ENCODE results near the gene SEC24B.
"Not testable (repeated sequence)": the region's sequence is repeated elsewhere in the genome, so short reads cannot be mapped to it uniquely, and the experiment has no call there.

The SEC24B gene

GRCh38 chr4:109511414-109511813, 77.8 kb downstream of the SEC24B start:
- no peak for DNase-seq

GRCh38 chr4:109513368-109513767, 79.8 kb downstream of the SEC24B start:
- not testable (repeated sequence) for DNase-seq

GRCh38 chr4:109532182-109532581, 98.6 kb downstream of the SEC24B start:
- no peak for DNase-seq

GRCh38 chr4:109545401-109545800, 111.8 kb downstream of the SEC24B start:
- DNase-seq: no peak

- DNase-seq: no peak
These were observed 113.8 kb downstream of the SEC24B start for GRCh38 chr4:109547394-109547793.

GRCh38 chr4:109548655-109549054, 115.0 kb downstream of the SEC24B start:
- DNase-seq: no peak

- no peak for DNase-seq
These were observed 118.6 kb downstream of the SEC24B start for GRCh38 chr4:109552237-109552636.

GRCh38 chr4:109553130-109553529, 119.5 kb downstream of the SEC24B start:
- DNase-seq: no peak

GRCh38 chr4:109554971-109555370, 121.4 kb downstream of the SEC24B start:
- DNase-seq: no peak

GRCh38 chr4:109557433-109557832, 123.8 kb downstream of the SEC24B start:
- DNase-seq: no peak

- not testable (repeated sequence) for DNase-seq
These were observed 124.5 kb downstream of the SEC24B start for GRCh38 chr4:109558095-109558494.

GRCh38 chr4:109559625-109559982, 126.0 kb downstream of the SEC24B start:
- no peak for DNase-seq

- DNase-seq: peak; percentile 64
These were observed 126.5 kb downstream of the SEC24B start, which contains the start of gene MCUB for GRCh38 chr4:109559983-109560686. TSS of gene MCUB (plus strand) at chr4:109560246. CDS start at chr4:109560338, 92 bp downstream.

GRCh38 chr4:109560687-109561461, 127.3 kb downstream of the SEC24B start:
- DNase-seq: no peak

- no peak for DNase-seq
These were observed 129.0 kb downstream of the SEC24B start for GRCh38 chr4:109562457-109563239.

GRCh38 chr4:109571494-109571893, 137.9 kb downstream of the SEC24B start:
- no peak for DNase-seq

GRCh38 chr4:109572154-109572553, 138.5 kb downstream of the SEC24B start:
- DNase-seq: no peak

GRCh38 chr4:109574443-109574850, 140.8 kb downstream of the SEC24B start:
- no peak for DNase-seq

- DNase-seq: peak; percentile 19
These were observed 141.6 kb downstream of the SEC24B start for GRCh38 chr4:109574931-109575804.

GRCh38 chr4:109576462-109576861, 142.8 kb downstream of the SEC24B start:
- DNase-seq: peak; percentile 38

- no peak for DNase-seq
These were observed 145.2 kb downstream of the SEC24B start for GRCh38 chr4:109578846-109579245.

GRCh38 chr4:109579997-109580396, 146.4 kb downstream of the SEC24B start:
- DNase-seq: not testable (repeated sequence)
